HG02642 (cell line): ENCODE data around the gene LZTR1.

Experiments used
- ATAC-seq: cut with Tn5 transposase; IDR thresholded peaks from one replicate; pipeline ENCODE4 v1.9.1; 2021; ENCODE audit warnings: mild to moderate bottlenecking; ENCODE audit not compliant: unreplicated experiment, poor library complexity

The LZTR1 gene

DNA sequence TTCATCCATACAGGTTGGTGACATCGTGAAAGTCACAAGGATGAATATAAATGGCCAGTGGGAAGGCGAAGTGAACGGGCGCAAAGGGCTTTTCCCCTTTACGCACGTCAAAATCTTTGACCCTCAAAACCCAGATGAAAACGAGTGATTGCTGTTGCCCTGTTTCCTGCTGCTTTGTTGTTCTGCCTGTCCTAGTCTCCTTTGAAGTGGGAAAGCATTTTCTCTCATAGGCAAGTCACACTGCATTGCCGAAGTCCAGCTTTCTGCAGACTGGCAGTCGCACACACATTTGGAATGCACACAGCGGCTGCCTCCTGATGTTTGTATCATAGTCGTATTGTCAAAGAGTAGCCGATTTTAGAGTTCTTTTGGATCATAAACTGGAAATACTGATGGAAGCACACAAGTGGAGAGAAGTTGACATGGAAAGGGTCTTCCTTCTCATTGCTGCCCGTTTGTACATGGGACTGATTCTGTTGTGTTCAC, 32.4 kb upstream of the LZTR1 start:
- ATAC-seq, result no peak

DNA sequence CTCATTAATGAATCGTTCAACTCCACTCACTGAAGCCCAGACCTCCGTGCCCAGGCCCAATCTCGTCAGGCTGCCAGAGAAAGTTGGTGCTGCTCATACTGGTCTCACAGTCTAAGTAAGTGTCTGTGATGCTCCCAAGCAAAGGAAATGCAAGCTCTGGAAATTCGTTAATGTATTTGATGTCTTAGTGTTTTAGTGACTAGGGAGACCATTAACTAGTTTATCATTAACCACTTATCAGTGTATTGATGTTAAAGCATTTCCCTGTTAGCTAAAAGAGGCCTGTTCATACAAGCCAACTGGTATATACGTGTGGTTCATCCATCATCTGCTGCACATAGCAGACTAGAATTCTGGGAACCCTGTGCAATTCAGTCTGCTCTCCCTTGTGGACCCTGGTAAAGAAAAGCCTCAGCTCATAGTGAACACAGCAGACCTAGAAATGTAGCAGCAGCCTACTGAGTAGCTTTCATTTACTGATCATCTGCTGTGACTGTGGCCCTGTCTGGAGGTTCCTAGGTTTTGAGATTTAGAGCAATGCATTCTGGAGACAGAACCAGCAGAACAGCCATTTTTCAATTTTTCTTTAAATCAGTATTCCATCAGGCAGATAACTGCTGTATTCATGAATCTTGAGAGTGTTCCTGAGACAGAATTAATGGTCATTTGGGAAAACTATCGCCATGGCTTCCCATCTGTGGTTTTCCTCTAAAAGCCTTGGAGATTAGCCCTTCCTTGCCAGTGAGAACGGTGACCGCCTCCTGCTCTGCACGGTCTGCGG, 30.8 kb upstream of the LZTR1 start:
- no peak for ATAC-seq

DNA sequence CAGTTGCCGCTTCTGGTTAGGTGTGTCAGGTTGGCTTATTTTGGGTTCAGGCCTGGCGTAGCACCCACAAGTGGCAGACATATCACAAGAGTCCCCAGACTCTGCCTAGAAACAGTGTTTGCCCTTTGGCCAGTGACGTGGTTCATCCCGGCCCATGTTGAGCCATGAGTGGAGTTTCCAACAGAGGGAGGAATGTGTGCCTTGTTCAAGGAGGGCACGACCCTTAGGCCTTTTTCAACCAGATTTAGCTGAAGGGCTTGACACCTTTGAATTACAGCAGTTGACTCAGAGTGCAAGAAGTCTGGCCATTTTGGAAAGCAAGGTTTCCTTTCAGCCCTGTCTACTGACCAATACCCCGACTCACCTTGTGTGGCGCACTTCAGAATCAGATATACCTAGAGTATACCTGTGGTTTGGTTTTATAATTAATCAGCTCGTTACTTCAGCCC, 30.1 kb upstream of the LZTR1 start:
- no peak for ATAC-seq

DNA sequence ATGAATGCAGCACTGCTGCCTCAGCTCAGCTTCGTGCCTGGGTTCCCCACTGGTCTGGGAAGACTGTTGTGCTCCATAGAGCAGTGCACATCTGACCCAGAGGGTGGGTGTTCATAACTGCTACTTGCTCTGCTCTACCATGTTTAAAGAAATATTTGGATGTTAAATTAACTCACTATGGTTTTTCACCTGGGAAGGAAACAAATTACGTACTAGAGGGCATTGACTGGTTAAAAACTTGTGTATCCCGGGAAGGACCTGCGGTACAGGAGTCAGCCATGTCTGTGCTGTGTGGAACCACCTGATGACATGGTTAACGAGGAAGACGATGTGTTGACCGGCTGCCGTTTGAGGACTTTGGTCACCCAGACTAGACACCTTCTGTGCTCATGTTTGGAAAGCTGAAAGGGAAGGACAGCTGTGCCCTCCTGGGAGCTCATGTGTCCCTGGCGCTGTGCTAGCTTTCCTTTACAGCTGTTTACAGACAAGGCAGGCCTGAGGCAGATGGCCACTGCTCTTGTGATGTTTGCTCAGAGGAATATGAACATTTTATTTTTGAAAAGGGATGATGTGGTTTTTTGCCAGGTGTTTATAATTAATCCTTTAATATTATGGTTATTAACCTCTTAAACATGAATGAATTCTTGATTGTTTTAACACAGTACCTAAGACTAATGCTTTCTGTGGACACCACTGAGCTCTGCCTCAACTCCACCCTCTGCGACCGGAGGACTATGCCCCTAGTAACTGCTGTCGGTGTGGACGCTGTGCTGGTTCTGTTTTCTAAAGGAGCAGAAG, 29.4 kb upstream of the LZTR1 start:
- ATAC-seq, result no peak

DNA sequence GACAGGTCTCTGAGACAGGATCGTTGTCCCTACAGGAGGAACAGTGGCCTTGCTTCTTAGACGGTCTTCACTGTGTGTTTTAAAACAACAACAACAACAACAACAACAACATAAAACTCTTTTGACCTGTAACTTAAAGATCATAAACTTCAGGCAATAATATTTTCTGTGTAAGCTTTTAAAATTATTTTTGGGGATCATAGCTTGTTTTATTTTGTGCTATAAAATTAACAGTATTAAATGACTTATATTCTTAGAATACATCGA, 28.8 kb upstream of the LZTR1 start:
- ATAC-seq, result no peak

DNA sequence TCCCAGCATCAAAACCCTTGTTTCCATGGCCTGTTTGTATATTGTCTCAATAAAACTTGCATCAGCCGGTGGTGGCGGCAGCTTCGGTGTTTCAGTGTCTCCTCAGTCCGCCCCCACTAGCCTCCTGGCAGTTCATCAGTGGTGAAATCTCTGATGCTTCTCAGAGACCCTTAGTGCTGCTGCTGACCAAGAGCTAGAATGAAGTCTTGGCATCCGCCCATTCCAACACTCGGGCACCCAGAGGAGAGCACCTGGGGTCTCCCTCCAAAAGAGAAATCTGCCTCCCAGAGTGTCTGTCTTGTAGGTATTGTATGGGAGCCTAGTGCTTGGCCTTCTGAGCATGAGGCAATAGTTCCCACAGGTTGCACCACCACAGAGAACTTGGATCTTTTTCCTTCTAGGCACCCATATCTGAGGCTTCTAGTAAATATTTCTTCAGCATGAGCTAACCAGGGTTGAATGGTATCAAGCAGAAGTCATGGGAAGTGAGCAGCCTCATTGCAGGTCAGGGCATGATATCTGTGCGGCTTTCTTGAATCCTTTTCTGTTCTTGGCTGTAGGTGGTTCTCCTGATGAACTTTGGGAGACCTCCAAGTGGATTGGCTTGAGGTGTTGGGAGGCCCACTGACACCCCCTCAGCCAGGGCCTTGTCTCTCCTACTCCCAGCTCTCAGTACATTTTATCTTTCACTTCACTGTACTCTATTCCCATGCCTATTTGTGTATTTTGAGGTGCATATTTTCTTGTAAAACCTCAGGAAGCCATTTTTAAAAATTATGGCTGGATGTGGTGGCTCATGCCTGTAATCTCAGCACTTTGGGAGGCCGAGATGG, 28.2 kb upstream of the LZTR1 start:
- no peak for ATAC-seq

DNA sequence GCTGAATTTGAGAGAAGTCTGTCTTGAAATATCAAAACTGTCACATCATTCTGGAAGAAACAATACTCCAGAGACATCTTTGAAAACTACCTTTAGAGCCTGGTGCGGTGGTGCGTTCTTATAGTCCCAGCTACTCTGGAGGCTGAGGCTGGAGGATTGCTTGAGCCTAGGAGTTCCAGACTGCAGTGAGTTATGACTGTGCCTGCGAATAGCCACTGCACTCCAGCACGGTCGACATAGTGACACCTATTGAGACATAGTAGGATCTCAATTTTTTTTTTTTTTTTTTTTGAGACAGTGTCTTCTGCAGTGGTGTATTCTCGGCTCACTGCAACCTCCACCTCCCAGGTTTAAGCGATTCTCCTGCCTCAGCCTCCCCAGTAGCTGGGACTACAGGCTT, 26.5 kb upstream of the LZTR1 start:
- no peak for ATAC-seq

DNA sequence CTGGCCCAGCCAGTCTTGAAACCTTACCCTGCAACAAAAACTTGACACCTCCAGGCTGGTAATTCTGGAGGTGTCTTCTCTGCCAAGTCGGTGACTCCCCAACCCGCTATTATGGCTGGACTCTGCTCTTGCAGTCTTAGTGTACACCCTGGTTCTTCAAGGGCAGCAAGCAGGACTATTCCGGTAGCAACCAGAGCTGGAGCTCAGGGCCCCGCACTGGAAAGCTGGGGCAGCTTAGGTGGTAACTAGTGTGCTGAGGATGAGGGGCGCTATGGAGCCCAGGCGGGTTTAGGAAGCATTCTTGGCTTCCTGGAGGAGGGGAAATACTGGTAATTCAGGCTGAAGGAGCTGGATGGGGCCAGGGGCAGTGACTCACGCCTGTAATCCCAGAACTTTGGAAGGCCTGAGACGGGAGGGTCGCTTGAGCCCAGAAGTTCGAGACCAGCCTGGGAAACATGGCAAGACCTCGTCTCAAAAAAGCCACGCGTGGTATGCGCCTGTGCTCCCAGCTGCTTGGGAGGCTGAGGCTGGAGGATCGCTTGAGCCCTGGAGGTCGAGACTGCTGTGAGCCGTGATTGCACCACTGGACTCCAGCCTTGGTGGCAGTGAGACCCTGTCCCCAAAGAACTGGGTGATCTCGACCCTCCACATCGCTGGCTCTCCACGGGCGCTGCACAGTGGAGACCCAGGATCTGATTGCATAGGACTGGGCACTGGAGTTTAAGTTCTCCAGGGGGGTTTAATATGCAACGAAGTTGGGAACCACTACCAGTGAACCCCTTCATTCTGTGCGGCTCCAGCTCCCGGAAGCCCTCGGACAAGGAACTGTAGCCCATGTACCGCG, 25.6 kb upstream of the LZTR1 start:
- no peak for ATAC-seq

DNA sequence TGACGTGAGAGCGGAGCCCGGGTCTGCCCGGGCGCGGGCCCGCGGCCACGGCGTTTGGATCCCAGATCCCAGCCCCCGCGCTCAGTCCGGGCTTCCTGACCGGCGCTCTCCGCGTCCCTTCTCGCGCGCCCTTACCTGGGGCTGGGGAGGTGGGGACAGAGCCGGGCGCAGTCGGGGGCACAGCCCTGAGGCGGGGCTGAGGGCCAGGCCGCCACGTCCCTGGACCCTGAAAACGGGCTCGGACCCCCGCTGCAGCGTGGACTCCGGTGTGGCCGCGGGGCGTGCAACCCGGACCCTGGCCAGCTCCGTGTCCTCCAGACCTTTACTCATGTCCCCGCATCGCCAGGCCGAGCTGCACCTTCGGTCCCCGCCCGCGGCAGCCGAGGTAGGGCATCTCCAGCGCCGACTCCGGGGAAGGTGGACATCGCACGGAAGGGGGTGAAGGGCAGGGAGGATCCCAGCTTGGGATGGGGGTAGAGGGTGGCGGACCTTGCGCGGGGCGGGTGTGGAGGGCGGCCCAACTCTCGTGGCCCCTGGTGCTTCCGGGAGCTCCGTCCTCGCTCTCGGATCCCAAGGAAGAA, 24.9 kb upstream of the LZTR1 start:
- no peak for ATAC-seq

DNA sequence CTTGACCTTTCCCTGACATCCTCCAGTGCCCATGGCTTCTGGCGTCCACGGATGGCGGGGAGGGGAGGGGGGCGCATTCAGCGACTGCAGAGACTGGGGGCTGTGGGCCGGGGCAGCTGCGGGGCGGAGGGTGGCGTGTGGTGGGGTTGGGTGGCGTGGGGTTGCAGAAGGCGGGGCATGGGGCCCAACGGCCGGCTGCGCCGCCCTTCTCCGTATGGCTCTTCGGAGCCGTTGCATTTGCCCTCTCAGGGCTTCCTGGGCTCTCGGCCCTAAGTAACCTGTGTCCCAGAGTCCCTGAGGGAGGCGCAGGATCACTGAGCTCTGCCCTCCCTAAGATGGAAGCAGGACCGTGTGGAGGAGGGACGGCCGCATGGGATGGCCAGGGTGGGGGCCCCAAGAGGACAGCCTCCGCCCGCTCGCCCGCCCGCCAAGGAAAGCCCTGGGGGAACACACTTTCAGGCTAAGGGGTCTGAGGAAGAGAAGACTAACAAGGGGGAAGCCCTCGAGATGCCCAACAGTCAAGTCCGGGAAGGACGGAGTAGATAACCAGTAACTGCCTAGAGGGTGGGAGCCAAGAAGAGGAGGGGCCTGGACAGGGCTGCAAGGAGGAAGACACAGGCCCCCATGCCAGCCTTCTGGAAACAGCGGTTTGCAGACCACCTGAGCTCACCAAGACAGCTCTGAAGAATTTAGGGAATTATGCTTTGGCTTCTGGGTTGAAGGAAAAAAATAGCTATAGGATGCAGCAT, 24.2 kb upstream of the LZTR1 start:
- no peak for ATAC-seq

DNA sequence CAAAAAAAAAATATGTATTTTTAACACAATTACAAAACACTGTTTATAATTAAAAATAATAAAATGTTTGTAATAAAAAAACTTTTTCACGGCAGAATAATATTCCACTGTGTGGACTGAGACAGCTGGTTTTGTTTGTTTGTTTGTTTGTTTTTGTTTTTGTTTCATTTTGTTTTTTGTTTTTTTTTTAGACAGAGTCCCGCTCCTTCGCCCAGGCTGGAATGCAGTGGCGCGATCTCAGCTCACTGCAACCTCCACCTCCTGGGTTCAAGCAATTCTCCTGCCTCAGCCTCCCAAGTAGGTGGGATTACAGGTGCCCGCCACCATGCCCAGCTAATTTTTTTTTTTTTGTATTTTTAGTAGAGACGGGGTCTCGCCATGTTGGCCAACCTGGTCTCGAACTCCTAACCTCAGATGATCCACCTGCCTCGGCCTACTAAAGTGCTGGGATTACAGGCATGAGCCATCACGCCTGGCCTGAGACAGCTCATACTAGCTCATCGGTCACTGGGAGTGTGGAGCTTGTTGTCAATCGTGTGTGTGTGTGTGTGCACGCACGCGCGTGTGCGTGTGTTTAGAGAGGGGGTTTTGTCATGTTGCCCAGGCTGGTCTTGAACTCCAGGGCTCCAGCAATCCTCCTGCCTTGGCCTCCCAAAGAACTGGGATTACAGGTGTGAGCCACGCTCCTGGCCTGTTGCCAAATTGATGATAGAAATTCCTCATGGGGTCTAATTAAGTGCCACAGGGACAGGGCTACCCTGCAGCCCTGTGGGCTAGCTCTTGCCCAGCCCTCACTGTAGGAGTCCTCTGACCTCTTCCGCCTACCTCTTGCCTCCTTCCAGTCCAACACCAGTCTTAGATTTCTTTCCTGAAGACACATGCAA, 22.3 kb upstream of the LZTR1 start:
- ATAC-seq, result no peak

DNA sequence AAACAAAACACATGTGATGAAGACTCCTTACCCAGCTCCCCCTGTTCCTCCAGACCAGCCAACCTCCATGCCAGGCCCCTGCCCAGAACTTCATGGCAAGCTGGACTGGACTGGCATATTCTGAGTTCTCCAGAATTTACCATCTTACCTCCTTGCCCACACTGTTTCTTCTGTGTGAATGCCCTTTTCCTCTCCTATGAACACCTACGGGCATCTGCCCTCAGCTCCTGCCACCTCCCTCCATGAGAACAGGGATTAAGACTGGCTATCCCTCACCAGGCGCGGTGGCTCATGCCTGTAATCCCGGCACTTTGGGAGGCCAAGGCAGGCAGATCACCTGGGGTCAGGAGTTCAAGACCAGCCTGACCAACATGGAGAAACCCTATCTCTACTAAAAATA, 21.5 kb upstream of the LZTR1 start:
- ATAC-seq, result no peak

DNA sequence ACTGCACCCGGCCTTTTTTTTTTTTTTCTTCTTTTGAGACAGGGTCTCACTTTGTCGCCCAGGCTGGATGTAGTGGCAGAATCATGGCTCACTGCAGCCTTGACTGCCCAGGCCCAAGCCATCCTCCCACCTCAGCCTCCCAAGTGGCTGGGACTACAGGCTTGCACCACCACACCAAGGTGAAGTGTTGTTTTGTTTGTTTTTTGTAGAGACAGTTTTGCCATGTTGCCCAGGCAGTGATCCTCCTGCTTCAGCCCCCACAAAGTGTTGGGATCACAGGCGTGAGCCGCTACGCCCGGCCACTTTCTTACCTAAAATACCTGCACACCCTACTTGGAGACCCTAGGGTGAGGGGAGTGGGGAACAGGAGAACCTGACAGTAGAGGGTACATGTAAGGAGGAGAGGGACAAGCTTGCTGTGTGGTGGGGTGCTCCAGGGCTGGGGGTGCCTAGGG, 19.6 kb upstream of the LZTR1 start:
- ATAC-seq, result no peak

DNA sequence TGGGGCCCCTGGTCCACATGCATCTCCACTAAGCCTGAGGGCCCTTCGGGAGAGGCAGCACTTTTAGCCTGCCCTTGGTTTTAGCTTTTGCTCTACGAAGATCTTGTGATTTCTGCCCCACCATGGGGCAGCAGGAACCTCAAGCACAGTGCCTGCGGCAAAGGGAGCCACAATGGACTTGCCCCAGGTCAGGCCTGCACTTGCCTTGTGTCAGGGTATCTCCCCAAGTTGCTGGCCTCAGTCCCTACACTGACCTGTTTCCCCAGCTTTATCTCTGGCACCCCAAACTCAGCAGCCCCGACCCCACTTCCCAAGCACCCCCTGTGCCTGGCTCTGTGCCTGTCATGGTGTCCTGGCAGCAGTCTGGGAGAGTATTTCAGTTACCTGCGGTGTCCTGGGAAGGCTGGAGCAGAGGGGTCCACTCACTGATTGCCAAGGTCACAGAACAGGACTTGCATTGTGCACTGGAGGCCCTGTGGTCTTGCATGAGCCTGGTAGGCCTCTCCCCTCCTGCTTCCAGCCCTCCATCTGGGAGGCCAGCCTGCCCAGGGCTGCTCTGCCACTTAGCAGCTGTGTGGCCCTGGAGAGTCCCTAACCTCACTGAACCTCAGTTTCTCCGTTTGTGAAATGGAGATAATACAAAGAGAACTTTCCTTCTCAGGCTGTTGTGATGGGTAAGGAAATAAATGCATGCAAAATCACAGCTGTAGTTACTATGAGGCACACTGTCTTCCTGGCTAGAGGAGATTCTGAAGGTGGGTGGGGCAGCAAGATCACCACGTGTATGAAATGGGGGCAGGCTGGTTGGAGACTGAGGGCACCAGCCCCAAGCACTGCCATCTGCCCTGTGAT, 18.7 kb upstream of the LZTR1 start:
- no peak for ATAC-seq

DNA sequence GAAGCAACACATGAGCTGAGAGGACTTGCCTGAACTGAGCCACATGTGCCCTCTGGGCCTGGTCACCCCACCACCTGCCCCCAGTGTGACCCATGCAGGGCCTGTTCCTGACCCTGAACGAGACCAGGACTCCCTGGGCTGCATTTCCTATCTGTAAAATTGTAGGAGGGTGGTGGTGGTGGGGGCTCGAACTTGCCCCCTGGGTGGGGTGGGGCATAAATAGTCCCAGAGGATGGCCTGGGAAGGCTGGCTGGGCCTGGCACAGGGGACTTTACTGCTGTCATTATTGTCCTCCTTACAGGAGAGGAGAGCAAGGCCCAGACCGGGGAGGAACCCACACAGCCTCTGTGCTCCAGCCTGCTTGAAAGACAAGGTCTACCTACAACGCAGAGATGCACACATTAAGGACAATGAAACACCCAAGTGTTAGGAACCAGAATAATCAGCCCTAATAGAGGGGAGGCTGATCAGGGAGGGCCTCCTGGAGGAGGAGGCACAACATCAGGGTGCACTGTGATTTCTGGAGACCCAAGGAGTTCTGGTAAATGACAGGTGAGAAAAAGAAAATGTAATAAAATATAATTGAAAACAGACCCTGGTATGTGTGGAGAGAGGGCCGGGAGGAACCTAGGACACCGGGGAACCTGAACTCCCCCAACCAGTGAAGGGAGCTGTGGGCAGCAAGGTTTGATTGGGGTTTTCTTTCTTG, 17.9 kb upstream of the LZTR1 start:
- no peak for ATAC-seq

DNA sequence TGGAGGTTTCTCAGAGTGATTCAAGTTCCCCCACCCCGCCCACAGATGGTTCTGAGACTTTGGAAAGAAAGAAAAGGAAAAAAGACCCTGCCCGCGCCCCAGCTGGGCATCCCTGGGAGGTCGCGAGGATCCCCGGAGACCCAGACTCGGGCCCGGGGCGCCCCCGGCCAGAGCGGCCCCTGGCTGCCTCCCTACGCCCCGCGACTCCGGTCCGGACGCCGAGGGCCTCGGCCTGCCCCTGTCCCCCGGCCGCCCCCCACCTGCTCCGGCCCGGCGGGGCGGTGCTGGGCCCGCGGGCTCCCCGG, 17.3 kb upstream of the LZTR1 start:
- no peak for ATAC-seq
